SH-SY5Y (cell line): ENCODE data around the gene EME2.

Source experiments
- GATA2 ChIP-seq: IDR thresholded peaks from 2 replicates; pipeline ENCODE4 v1.6.1; 2011; ENCODE audit warnings: mild to moderate bottlenecking, low read depth, low read length
- GATA3 ChIP-seq: IDR thresholded peaks from 2 replicates; pipeline ENCODE4 v1.6.1; 2011; ENCODE audit warnings: low read depth, mild to moderate bottlenecking, low read length, moderate library complexity

EME2 gene

GRCh38 chr16:1786242-1787055 is 13.8 kb downstream of the EME2 start:
- TF ChIP-seq GATA2 (no peak), GATA3 (no peak)

- TF ChIP-seq GATA3 (no peak), GATA2 (no peak)
These were observed 14.4 kb downstream of the EME2 start for GRCh38 chr16:1787056-1787321.

- TF ChIP-seq GATA2 (no peak), GATA3 (no peak)
These were observed 14.9 kb downstream of the EME2 start for GRCh38 chr16:1787322-1788094.

- no peak for TF ChIP-seq GATA2
These were observed 15.6 kb downstream of the EME2 start for GRCh38 chr16:1788095-1788707.

- TF ChIP-seq GATA3: no peak
These were observed 16.1 kb downstream of the EME2 start for GRCh38 chr16:1788708-1789100.

GRCh38 chr16:1789643-1790045 is 17.0 kb downstream of the EME2 start:
- TF ChIP-seq GATA3 (no peak), GATA2 (no peak)

GRCh38 chr16:1790261-1790610 is 17.6 kb downstream of the EME2 start:
- TF ChIP-seq GATA3: no peak

GRCh38 chr16:1790611-1791255 is 18.1 kb downstream of the EME2 start:
- TF ChIP-seq GATA3: no peak
- TF ChIP-seq GATA2: no peak

GRCh38 chr16:1791256-1791942 is 18.8 kb downstream of the EME2 start:
- TF ChIP-seq GATA3 (no peak), GATA2 (no peak)

GRCh38 chr16:1791943-1792812 is 19.6 kb downstream of the EME2 start:
- TF ChIP-seq GATA3 (no peak), GATA2 (no peak)

- no peak for TF ChIP-seq GATA2
- no peak for TF ChIP-seq GATA3
These were observed 20.4 kb downstream of the EME2 start for GRCh38 chr16:1792836-1793577.

GRCh38 chr16:1793578-1794220 is 21.1 kb downstream of the EME2 start, which contains the start of gene IGFALS:
Gene IGFALS (minus strand): TSS chr16:1793705. CDS start chr16:1793652, 53 bp downstream.
- TF ChIP-seq GATA3 (no peak), GATA2 (no peak)
